NK-92 (cell line): Measurements from ENCODE around the gene KLK8.

Source experiments
- DNase-seq: peaks from one replicate; lab custom pipeline; 2025; ENCODE audit not compliant: unreplicated experiment; lab: John Stamatoyannopoulos, UW

Gene KLK8, protein sequence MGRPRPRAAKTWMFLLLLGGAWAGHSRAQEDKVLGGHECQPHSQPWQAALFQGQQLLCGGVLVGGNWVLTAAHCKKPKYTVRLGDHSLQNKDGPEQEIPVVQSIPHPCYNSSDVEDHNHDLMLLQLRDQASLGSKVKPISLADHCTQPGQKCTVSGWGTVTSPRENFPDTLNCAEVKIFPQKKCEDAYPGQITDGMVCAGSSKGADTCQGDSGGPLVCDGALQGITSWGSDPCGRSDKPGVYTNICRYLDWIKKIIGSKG

DNA sequence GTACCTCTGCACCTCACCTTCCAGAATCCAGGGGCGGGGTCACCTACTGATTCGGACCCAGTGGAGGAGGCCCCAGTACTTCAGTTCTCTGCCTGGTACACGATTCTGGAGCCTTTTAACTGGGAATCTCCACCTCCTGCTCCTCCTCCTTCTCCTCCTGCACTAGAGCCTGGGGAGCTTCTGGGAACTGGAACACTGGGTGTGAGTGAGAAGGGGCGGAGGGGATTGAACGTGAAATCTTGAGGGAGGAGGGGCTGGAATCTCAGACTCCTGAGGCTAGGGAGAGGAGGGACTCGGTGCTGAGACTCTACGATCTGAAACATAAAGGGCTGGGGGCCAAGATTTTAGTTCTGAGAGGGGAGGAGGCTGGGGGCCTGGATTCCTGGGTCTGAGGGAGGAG, at the start of gene KLK8:
KLK8 (minus strand) TSS at position 90 of the 400 bp plus-strand sequence. CDS start 437 bp downstream, outside the sequence.
- DNase-seq = no peak

GRCh38 chr19:51047031-51047335, 45.6 kb upstream of the KLK8 start:
- no peak for DNase-seq

DNA sequence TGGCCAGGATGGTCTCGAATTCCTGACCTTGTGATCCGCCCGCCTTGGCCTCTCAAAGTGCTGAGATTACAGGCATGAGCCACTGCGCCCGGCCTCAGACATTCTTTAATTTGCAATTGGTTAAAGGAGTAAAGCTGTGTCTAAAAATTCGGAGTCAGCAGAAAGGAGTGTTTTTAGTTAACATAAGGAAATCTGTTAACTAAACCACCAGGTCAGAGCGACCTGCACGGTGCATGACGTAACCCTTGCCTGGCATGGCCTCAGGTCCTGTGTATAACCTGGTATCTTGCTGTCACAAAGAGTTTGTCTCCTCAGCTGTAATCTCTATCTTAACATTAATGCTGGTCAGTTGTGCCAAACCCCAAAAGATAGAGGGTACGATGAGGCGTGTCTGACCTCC, 42.9 kb upstream of the KLK8 start:
- no peak for DNase-seq

DNA sequence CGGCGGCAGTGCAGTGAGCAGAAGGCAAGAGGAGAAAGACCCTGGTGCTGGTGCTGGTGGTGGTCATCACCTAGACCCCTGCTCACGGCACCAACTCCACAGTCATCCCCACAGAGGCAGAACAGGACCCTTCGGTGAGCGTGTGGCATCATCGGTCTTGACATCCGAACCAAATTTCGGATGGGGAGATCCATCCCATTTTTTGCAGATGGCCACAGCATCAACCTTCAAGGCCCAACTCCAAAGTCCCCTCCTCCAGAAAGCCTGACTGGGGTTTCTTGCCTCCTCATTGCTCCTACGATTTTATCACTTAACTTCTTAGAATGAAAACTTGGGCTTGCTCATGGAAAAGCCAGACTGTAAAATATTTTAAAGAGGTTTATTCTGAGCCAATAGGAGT, 42.1 kb upstream of the KLK8 start:
- no peak for DNase-seq

DNA sequence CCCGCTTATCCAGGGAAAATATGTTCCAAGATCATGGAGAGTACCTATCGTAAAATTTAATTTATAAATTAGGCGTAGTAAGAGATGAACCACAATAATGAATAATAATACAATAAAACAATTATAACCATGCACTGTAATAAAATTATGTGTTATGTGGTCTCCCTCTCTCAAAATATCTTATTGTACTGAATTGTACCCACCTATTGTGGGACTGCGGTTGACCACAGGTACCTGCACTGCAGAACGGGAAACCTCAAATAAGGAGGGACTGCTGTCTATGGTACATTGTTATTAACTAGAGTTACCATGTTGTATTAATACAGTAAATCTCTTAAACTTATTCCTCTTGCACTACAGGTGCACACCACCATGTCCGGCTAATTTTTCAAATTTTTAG, 38.7 kb upstream of the KLK8 start:
- no peak for DNase-seq

- no peak for DNase-seq
Observed at GRCh38 chr19:51036519-51036918, 35.1 kb upstream of the KLK8 start.

DNA sequence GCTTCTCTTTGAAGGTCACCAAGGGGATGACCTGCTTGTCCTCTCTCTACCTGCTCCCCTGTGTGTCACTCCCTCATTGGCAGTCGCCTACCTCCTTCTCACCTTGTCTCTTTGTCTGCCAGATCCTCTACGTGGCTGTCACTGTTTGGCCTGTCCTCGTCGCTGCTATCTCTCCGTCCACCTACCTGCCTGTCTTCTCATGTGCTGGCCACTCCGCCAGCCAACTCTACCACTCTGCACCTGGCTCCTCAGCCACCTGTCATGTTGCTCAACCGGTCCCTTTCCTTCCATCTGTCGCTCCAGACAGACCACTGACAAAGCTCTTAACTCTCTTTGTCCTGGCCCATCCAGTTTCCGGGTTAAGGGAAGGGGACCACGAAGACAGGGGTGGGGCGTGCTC, 33.3 kb upstream of the KLK8 start, which contains the start of gene KLK12:
KLK12 (minus strand) TSS at position 299 of the 400 bp plus-strand sequence. CDS start 381 bp downstream, outside the sequence.
- DNase-seq = no peak

- DNase-seq = no peak
Observed at GRCh38 chr19:51031880-51032225, 30.4 kb upstream of the KLK8 start.

DNA sequence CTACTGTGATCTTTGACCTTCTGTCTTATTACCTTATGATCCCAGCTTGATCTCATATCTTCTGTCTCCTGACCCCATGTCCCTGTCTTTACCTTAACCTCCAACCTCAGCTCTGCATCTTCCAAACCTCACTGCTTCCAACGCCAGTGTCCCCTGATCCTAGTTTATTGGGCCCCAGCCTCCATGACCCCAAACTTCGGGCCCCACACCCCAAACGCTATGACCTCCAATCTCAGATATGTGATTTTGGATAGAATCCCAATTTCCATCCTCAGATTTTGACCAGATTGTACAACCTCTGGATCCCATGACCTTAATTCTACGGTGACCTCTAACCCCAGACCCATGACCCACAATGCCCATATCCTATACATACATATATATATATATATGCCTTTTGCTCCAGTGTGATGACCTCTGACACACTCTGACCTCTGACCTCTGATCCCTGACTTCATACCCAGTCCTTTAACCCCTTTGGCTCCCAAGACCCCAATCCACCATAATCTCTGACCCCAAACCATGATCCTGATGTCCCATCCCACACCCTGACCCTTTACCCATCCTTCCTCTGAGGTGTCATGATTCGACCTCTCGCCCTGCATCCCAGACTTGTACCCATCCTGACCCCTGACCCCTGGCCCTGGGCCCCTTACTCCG, 29.9 kb upstream of the KLK8 start:
- no peak for DNase-seq

DNA sequence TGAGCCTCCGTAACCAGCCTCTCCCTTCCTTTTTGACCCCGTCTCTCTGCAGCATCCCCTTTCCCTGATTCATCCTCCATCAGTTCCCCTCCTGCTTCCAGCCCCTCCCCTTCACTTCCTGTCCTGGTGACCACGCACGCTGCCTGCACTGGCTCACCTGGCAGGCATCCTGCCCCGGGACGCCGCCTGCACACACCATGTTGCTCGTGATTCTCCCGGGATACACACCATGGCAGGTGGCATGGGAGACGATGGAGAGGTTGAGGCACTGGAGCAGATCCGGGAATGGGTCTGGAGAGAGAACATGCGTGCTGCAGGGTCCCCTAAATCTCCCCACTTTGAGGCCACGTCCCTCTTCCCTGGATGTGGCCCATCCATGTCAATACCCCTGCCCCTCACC, 29.2 kb upstream of the KLK8 start:
- no peak for DNase-seq

DNA sequence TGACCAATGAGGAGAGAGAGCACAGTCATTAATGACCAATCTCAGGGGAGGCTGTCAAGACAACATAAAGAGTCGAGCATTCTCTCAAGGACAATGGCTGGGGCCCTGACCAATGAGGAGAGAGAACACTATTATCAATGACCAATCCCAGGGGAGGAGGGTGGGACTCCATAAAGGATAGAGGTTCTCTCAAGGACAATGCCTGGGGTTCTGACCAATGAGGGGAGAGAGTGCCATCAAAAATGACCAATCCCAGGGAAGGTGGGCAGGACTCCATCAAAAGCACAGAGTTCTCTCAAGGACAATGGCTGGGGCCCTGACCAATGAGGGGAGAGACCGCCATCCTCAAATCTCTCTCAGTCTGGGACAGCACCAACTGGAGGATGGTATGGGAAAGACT, 28.3 kb upstream of the KLK8 start:
- no peak for DNase-seq

- DNase-seq = no peak
Observed at GRCh38 chr19:51027873-51028272, 26.5 kb upstream of the KLK8 start.

DNA sequence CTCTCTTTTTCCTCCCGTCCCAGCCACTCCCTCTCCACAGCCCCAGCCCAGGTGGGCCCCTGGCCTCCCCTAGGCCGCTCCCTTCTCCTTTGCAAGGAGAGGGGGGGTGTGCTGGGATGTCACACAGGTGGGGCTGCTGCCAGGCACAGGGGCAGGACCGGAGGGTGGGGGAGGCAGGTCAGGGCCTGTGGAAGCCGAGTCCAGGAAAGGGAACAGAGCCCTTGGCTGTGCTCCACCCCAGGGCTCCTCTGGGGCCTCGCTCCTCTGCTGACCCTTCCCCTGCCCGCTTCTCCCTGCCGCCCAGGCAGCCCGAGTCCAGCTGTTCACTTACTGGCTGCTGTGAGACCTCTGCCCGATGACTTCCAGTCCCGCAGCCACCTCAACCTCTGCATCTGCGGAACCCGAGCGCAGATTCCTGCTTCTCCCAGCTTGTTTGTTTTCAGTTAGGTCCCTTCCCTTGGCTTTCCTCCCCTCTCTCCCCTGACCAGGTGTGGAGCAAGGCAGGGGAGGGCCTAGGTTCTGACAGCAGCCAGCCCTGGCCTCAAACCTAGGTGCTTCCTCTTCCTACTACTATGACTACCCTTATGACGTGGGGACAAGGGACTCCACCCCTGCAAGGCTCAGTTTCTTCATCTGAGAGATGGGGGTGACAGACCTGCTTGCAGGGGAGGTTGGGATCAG, 25.9 kb upstream of the KLK8 start:
- no peak for DNase-seq

GRCh38 chr19:51026554-51026831, 25.1 kb upstream of the KLK8 start, which contains the start of gene KLK11:
Gene KLK11, minus strand, starts transcription at chr19:51026616. Its CDS starts 985 bp downstream, at chr19:51025631.
- DNase-seq = no peak

DNA sequence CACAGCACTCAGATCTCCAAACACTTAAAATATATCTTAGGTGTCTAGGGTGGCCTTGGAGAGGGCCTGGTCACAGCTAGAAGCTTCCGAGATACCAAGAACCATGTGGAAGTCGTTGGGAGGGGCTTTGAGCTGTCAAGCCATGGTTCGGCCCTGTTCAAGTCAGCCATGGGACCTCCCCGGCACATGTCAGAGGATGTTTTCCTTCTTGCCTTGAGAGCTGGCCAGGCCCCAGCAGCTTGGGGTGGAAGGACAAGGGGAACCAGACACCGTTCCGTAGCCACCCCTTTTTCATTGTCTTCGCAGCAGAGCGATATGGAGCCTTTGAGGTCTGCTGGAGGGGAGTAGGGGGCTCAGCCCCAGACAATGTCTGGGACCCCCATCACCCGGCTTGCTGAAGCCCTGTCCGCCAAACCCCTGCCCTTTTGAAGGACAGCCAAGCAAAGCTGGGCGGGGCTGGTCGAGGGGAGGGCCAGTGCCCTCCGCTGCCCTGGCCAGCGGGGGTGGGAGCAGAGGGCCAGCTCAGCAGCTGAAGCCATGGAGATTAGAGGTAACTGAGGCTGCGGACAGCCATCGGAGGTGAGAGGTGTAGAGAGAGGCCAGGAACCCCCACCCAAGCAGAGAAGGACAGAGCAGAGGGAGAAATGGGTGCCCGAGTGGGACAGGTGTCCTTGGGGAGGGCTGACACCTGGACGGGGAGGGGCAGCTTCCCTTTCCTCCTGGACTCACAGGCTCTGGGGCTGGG, 24.6 kb upstream of the KLK8 start:
- no peak for DNase-seq

DNA sequence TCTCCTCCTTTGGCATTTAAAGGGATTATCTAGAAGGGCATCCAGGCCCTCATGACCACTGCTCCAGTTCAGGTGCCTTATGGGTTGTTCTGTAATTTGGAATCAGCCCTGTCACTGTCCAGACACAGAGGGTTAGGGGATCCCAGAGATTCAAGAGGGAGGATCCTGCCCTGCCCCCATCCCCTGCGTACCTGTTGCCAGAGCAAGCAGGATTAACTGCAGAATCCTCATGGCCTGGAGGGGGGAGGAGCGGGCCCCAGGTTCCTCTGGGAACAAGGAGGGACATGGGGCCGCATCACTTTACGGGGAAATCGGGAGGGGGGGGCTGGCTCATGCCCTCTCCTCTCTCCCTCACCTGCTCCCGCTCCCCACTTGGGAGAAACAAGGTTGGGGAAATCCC, 24.0 kb upstream of the KLK8 start:
- DNase-seq = no peak

DNA sequence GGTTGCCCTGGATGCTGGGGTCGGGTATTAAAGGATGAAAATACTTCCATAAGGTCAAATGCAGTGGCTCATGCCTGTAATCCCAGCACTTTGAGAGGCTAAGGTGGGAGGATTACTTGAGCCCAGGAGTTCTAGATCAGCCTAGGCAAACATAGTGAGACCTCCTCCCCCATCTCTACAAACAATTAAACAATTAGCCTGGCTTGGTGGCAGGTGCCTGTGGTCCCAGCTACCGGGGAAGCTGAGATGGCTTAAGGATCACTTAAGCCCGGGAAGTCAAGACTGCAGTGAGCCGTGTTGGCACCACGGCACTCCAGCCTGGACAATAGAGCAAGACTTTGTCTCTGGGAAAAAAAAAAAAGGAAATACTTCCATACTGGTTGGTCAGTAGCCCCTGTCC, 23.5 kb upstream of the KLK8 start:
- no peak for DNase-seq

GRCh38 chr19:51023946-51024345, 22.5 kb upstream of the KLK8 start:
- no peak for DNase-seq

- no peak for DNase-seq
Observed at GRCh38 chr19:51022526-51022925, 21.1 kb upstream of the KLK8 start.

GRCh38 chr19:51020988-51021651, 19.7 kb upstream of the KLK8 start:
- DNase-seq = no peak

DNA sequence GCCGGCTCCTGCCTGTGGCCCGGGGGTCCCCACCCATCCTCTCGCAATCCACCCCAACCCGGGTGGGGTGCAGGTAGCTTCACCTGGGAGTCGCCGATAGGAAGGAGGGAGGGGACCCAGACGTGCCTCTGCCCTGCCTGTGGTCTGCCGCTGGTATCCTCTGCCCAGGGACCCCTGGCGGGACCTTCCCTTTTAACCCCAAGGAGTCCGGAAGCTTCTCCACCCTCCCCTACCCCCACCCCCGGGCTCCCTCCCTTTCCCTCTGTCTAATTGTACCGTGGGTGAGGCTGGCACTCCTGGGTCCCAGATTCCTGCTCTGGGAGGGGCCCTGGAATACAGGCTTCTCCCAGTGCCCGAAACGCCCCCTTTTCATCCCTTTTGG, 18.1 kb upstream of the KLK8 start, which contains the start of gene KLK10:
KLK10 (minus strand) TSS at position 166 of the 382 bp plus-strand sequence. CDS start 579 bp downstream, outside the sequence.
- no peak for DNase-seq
